AG09309 (cell line): ENCODE data around the gene EXOC6B.

Source experiments
- DNase-seq: peaks from one replicate; pipeline ENCODE4 v3.0.0-alpha.2; 2010; ENCODE audit warnings: low read depth
- H3K4me3 ChIP-seq: 2 replicates; pipeline ENCODE4 v1.5.1; 2011; ENCODE audit warnings: mild to moderate bottlenecking, low read depth, low read length, moderate library complexity; ENCODE audit not compliant: control insufficient read depth
- CTCF ChIP-seq: IDR thresholded peaks from 2 replicates; pipeline ENCODE4 v1.5.1; 2011; ENCODE audit warnings: mild to moderate bottlenecking, low read depth, low read length, inconsistent platforms; ENCODE audit not compliant: insufficient read depth, control insufficient read depth; ENCODE audit errors: missing control alignments

The EXOC6B gene

DNA sequence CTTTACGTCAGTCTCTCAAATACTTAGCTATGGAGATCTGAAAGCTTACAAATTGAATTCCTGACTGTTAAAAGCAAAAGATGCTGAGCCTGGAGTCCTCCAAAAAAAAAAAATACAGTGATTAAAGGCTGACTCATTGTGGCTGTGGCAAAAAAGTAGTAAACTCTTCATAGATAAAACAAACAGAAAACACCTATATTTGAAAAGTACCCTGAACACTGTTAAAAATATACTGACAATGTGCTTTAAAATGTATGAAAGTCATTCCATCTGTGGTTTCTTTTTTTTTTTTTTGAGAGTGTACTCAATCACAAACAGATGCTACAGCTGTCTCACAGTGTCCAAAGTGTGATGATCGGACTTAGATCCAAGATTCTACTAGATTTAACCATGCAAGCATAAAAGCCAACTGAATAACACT lies 410.6 kb downstream of the EXOC6B start:
- no peak overlapping the region for H3K4me3 ChIP-seq
- no peak for TF ChIP-seq CTCF
- peak; percentile 54 for DNase-seq

- no peak for TF ChIP-seq CTCF
- H3K4me3 ChIP-seq, result no peak overlapping the region
- DNase-seq, result no peak
These were observed 411.6 kb downstream of the EXOC6B start for GRCh38 chr2:72414137-72414760.

GRCh38 chr2:72413716-72414115 lies 412.1 kb downstream of the EXOC6B start:
- no peak for TF ChIP-seq CTCF
- H3K4me3 ChIP-seq, result no peak overlapping the region
- DNase-seq, result no peak

- no peak overlapping the region for H3K4me3 ChIP-seq
- no peak for TF ChIP-seq CTCF
- no peak for DNase-seq
These were observed 413.6 kb downstream of the EXOC6B start for GRCh38 chr2:72412214-72412613.

- no peak for DNase-seq
- no peak overlapping the region for H3K4me3 ChIP-seq
- no peak for TF ChIP-seq CTCF
These were observed 426.0 kb downstream of the EXOC6B start for GRCh38 chr2:72399879-72400278.

GRCh38 chr2:72395096-72395495 lies 430.7 kb downstream of the EXOC6B start:
- TF ChIP-seq CTCF, result no peak

More at GRCh38 chr2:72395096-72395495, 430.7 kb downstream of the EXOC6B start:
- DNase-seq, result no peak
- no peak overlapping the region for H3K4me3 ChIP-seq
